SK-N-SH (cell line): ENCODE measurements around the gene DENND5B. TPM values are rescaled to one million over a fixed set of nuclear protein-coding genes. Genes with fewer than 3 reads are reported as not detected.

Source experiments
- CTCF ChIA-PET: fragments of 300-600, 350-600 bp; formaldehyde crosslinking; extraction: SDS; loops from one replicate; lab custom pipeline; 2021; lab: Yijun Ruan, JAX
- POLR2A ChIA-PET: fragments of 350-600 bp; sonication (Branson Sonifier 250); formaldehyde crosslinking; extraction: SDS; loops from one replicate; lab custom pipeline; 2020; ENCODE audit warnings: antibody characterized with exemption, inconsistent platforms; lab: Yijun Ruan, JAX
- DNase-seq: peaks from one replicate; pipeline ENCODE4 v3.0.0; 2012
- H2AFZ ChIP-seq: fragments of 200-600 bp; sonication (generic); 2 replicates; pipeline ENCODE4 v1.8.1; 2016; ENCODE audit warnings: antibody characterized with exemption, mild to moderate bottlenecking, low read depth
- H3F3A ChIP-seq: fragments of 200-600 bp; sonication (generic); replicated peaks from 2 replicates; pipeline ENCODE3; 2016; ENCODE audit warnings: antibody characterized with exemption, mild to moderate bottlenecking; ENCODE audit not compliant: insufficient read depth
- H3K27ac ChIP-seq, 2 experiments: fragments of 200-500 bp in 1 of 2; fragments of 200-600 bp in 1 of 2; sonication (Bioruptor generic) in 1 of 2; sonication (generic), shearing (Covaris generic) in 1 of 2; 2 replicates each; pipeline versions ENCODE4 v1.5.1 to v1.6.1; 2014 to 2016; ENCODE audit warnings: low read depth in 2 of 2, inconsistent platforms in 1 of 2, low read length in 1 of 2, mild to moderate bottlenecking in 1 of 2, mixed read lengths in 1 of 2
- H3K27me3 ChIP-seq: fragments of 200-600 bp; sonication (generic), shearing (Covaris generic); 2 replicates; pipeline ENCODE4 v1.6.1; 2016; ENCODE audit warnings: mixed run types; ENCODE audit not compliant: insufficient read depth
- H3K36me3 ChIP-seq, 2 experiments: fragments of 200-500 bp in 1 of 2; fragments of 200-600 bp in 1 of 2; sonication (Bioruptor generic) in 1 of 2; sonication (generic) in 1 of 2; replicated peaks in 1 of 2; 2 replicates each; pipeline versions ENCODE3 to v1.5.1; 2014 to 2016; ENCODE audit warnings: low read length in 1 of 2, mild to moderate bottlenecking in 1 of 2; ENCODE audit not compliant: insufficient read depth in 2 of 2, control insufficient read depth in 1 of 2
- H3K4me1 ChIP-seq, 2 experiments: fragments of 200-500 bp in 1 of 2; fragments of 200-600 bp in 1 of 2; sonication (Bioruptor generic) in 1 of 2; sonication (generic), shearing (Covaris generic) in 1 of 2; 2 replicates each; pipeline versions ENCODE4 v1.5.1 to v1.6.1; 2014 to 2016; ENCODE audit warnings: low read depth in 1 of 2, low read length in 1 of 2, mixed run types in 1 of 2; ENCODE audit not compliant: insufficient read depth in 2 of 2, control insufficient read depth in 1 of 2
- H3K4me2 ChIP-seq: fragments of 200-600 bp; sonication (generic), shearing (Covaris generic); 2 replicates; pipeline ENCODE4 v1.6.1; 2017; ENCODE audit warnings: mixed run types
- H3K4me3 ChIP-seq, 2 experiments: fragments of 200-500 bp in 1 of 2; fragments of 200-600 bp in 1 of 2; sonication (Bioruptor generic) in 1 of 2; sonication (generic), shearing (Covaris generic) in 1 of 2; 2 replicates each; pipeline versions ENCODE4 v1.5.1 to v1.8.1; 2014 to 2016; ENCODE audit warnings: low read depth in 2 of 2, inconsistent platforms in 1 of 2, low read length in 1 of 2, mild to moderate bottlenecking in 1 of 2, mixed read lengths in 1 of 2, moderate library complexity in 1 of 2
- H3K79me2 ChIP-seq: fragments of 200-600 bp; sonication (generic); 2 replicates; pipeline ENCODE4 v1.8.1; 2017; ENCODE audit warnings: mild to moderate bottlenecking; ENCODE audit not compliant: insufficient read depth
- H3K9ac ChIP-seq: fragments of 200-600 bp; sonication (generic); 2 replicates; pipeline ENCODE4 v1.6.1; 2017; ENCODE audit warnings: mixed run types
- H3K9me2 ChIP-seq: fragments of 200-600 bp; sonication (generic); 2 replicates; pipeline ENCODE4 v1.6.1; 2017; ENCODE audit warnings: mixed run types
- H3K9me3 ChIP-seq: fragments of 200-600 bp; sonication (generic); 2 replicates; pipeline ENCODE4 v1.6.1; 2017; ENCODE audit warnings: mixed run types, mild to moderate bottlenecking, moderate library complexity
- H4K20me1 ChIP-seq: fragments of 200-600 bp; sonication (generic); 2 replicates; pipeline ENCODE4 v1.6.1; 2017; ENCODE audit warnings: mild to moderate bottlenecking, mixed run types; ENCODE audit not compliant: insufficient read depth
- CHD2 ChIP-seq: fragments of 150-350 bp; IDR thresholded peaks from 2 replicates; pipeline ENCODE4 v1.6.1; 2018; ENCODE audit warnings: low read length; ENCODE audit not compliant: partially characterized antibody
- ELF1 ChIP-seq: IDR thresholded peaks from 2 replicates; pipeline ENCODE4 v1.4.0; 2012
- EP300 ChIP-seq, 2 experiments: IDR thresholded peaks; 2 replicates each; pipeline versions ENCODE4 v1.4.0 to v1.6.1; 2012; ENCODE audit warnings: borderline replicate concordance in 1 of 2, low read depth in 1 of 2, low read length in 1 of 2
- EZH2phosphoT487 ChIP-seq: fragments of 200-600 bp; sonication (generic); IDR thresholded peaks from 2 replicates; pipeline ENCODE4 v1.6.1; 2017; ENCODE audit warnings: low read depth, mixed run types, mild to moderate bottlenecking, antibody characterized with exemption, moderate library complexity, borderline replicate concordance
- FOSL2 ChIP-seq: IDR thresholded peaks from 2 replicates; pipeline ENCODE4 v1.4.0; 2012; ENCODE audit warnings: low read depth, mild to moderate bottlenecking, moderate library complexity, borderline replicate concordance
- FOXJ3 ChIP-seq: sonication (generic); formaldehyde crosslinking; IDR thresholded peaks from 2 replicates; pipeline ENCODE4 v1.5.1; 2020; ENCODE audit warnings: mild to moderate bottlenecking, missing genetic modification reagents
- GABPA ChIP-seq: IDR thresholded peaks from 2 replicates; pipeline ENCODE4 v1.4.0; 2012; ENCODE audit warnings: low read depth, mild to moderate bottlenecking
- JUND ChIP-seq: IDR thresholded peaks from 2 replicates; pipeline ENCODE4 v1.4.0; 2012
- MXI1 ChIP-seq: IDR thresholded peaks from 2 replicates; pipeline ENCODE4 v1.6.1; 2012; ENCODE audit warnings: mild to moderate bottlenecking, low read depth, low read length, improper control_type of control experiment
- POLR2AphosphoS5 ChIP-seq: IDR thresholded peaks from 2 replicates; pipeline ENCODE4 v1.6.1; 2012; ENCODE audit warnings: low read depth, low read length
- RAD21 ChIP-seq: IDR thresholded peaks from 2 replicates; pipeline ENCODE4 v1.6.1; 2012; ENCODE audit warnings: mild to moderate bottlenecking, low read length
- RCOR1 ChIP-seq: fragments of 150-350 bp; IDR thresholded peaks from 2 replicates; pipeline ENCODE4 v1.6.1; 2017; ENCODE audit warnings: antibody characterized with exemption, low read length
- RXRA ChIP-seq: IDR thresholded peaks from 2 replicates; pipeline ENCODE4 v1.4.0; 2012; ENCODE audit warnings: low read depth, mild to moderate bottlenecking, borderline replicate concordance
- SMC3 ChIP-seq: IDR thresholded peaks from 2 replicates; pipeline ENCODE4 v1.6.1; 2012; ENCODE audit warnings: low read depth, low read length, improper control_type of control experiment
- TAF1 ChIP-seq: IDR thresholded peaks from 2 replicates; pipeline ENCODE4 v1.6.1; 2012; ENCODE audit warnings: low read depth, mild to moderate bottlenecking, low read length, moderate library complexity, borderline replicate concordance
- TCF12 ChIP-seq: IDR thresholded peaks from 2 replicates; pipeline ENCODE4 v1.4.0; 2012
- USF1 ChIP-seq: IDR thresholded peaks from 2 replicates; pipeline ENCODE4 v1.4.0; 2012; ENCODE audit warnings: low read depth, borderline replicate concordance
- WGBS: methylation state at CpG from one replicate; pipeline ENCODE4 v1.1.6; 2017; ENCODE audit warnings: low lambda C conversion rate; 5-methylcytosine and 5-hydroxymethylcytosine counted together
- polyA plus RNA-seq, 3 experiments: library from polyadenylated mRNA; depleted of rRNA; stranded (reverse); fragments of >200 nt; gene quantifications; 2 replicates each; pipeline ENCODE4 v1.2.3, GENCODE V29; 2012
- TF ChIP-seq, protein P1 (sequence below): fragments of 200-600 bp; sonication (generic); IDR thresholded peaks from 2 replicates; pipeline ENCODE4 v1.6.1; 2017; ENCODE audit warnings: antibody characterized with exemption, mild to moderate bottlenecking, moderate library complexity
- TF ChIP-seq, protein P2 (sequence below): fragments of 150-350 bp; IDR thresholded peaks from 2 replicates; pipeline ENCODE4 v1.6.1; 2016; ENCODE audit warnings: mild to moderate bottlenecking, low read depth, low read length

The DENND5B gene
- polyA plus RNA-seq, 1 of the 3 experiments (the other 2 are of a cell fraction): 5.3 TPM

- Histone ChIP-seq H2AFZ (no peak overlapping the region), H3F3A (no peaks in the 10 kb centered on the region), H4K20me1 (no peaks in the 10 kb centered on the region), H3K36me3 (peaks cover 5 to 21% of the 10 kb centered on the region in 2 experiments), H3K27me3 (no peaks in the 10 kb centered on the region), H3K27ac (no peak overlapping the region), H3K9ac (no peak overlapping the region), H3K9me2 (no peaks in the 10 kb centered on the region), H3K4me3 (no peak overlapping the region), H3K4me2 (no peak overlapping the region), H3K4me1 (no peaks in the 10 kb centered on the region), H3K9me3 (no peaks in the 10 kb centered on the region), H3K79me2 (no peaks in the 10 kb centered on the region)
- 91% methylated on average over 2 of the region's 2 CpGs for WGBS
- CTCF ChIA-PET: interaction anchor here (0.6 to 1.3 kb wide), 2 partner anchors 16 to 42 kb away, joined by 4 read pairs; no protein-coding TSS in a partner anchor
- TF ChIP-seq FOXJ3 (no peak), TAF1 (no peak), SMC3 (no peak), POLR2AphosphoS5 (no peak), CHD2 (no peak), RAD21 (no peak), RCOR1 (no peak), EZH2phosphoT487 (no peak), USF1 (no peak), FOSL2 (no peak), GABPA (no peak), MXI1 (no peak)
- POLR2A ChIA-PET: no interaction called here
- DNase-seq: no peak
Measured at GRCh38 chr12:31444736-31445135, 146.2 kb downstream of the DENND5B start.

GRCh38 chr12:31440586-31440985 lies 150.3 kb downstream of the DENND5B start:
- DNase-seq: no peak
- no peak overlapping the region for H3K4me3 ChIP-seq
- H3K9me3 ChIP-seq: no peaks in the 10 kb centered on the region
- H3K4me2 ChIP-seq: no peak overlapping the region
- H3F3A ChIP-seq: no peaks in the 10 kb centered on the region
- no peak overlapping the region for H3K9ac ChIP-seq
- no peaks in the 10 kb centered on the region for H3K9me2 ChIP-seq
- no peak overlapping the region for H3K27ac ChIP-seq
- H3K79me2 ChIP-seq: no peaks in the 10 kb centered on the region
- H3K27me3 ChIP-seq: no peaks in the 10 kb centered on the region
- H3K4me1 ChIP-seq: no peaks in the 10 kb centered on the region
- TF ChIP-seq EP300 (IDR thresholded peaks at IDR 0.05; ENCODE audit: borderline replicate concordance in 1 of 2, low read depth in 1 of 2, low read length in 1 of 2) (no peak), ELF1 (no peak), TAF1 (no peak), JUND (no peak), MXI1 (no peak), TCF12 (no peak), RXRA (no peak)
- TF ChIP-seq, protein P1, sequence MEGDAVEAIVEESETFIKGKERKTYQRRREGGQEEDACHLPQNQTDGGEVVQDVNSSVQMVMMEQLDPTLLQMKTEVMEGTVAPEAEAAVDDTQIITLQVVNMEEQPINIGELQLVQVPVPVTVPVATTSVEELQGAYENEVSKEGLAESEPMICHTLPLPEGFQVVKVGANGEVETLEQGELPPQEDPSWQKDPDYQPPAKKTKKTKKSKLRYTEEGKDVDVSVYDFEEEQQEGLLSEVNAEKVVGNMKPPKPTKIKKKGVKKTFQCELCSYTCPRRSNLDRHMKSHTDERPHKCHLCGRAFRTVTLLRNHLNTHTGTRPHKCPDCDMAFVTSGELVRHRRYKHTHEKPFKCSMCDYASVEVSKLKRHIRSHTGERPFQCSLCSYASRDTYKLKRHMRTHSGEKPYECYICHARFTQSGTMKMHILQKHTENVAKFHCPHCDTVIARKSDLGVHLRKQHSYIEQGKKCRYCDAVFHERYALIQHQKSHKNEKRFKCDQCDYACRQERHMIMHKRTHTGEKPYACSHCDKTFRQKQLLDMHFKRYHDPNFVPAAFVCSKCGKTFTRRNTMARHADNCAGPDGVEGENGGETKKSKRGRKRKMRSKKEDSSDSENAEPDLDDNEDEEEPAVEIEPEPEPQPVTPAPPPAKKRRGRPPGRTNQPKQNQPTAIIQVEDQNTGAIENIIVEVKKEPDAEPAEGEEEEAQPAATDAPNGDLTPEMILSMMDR: no peak
- TF ChIP-seq, protein P2, sequence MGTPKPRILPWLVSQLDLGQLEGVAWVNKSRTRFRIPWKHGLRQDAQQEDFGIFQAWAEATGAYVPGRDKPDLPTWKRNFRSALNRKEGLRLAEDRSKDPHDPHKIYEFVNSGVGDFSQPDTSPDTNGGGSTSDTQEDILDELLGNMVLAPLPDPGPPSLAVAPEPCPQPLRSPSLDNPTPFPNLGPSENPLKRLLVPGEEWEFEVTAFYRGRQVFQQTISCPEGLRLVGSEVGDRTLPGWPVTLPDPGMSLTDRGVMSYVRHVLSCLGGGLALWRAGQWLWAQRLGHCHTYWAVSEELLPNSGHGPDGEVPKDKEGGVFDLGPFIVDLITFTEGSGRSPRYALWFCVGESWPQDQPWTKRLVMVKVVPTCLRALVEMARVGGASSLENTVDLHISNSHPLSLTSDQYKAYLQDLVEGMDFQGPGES: no peak
- WGBS: 100% methylated on average over 4 of the region's 4 CpGs
- ChIA-PET POLR2A (no interaction called here), CTCF (no interaction called here)
- H2AFZ ChIP-seq: no peak overlapping the region
- H4K20me1 ChIP-seq: no peaks in the 10 kb centered on the region
- H3K36me3 ChIP-seq: peaks cover 0 to 9% of the 10 kb centered on the region in 2 experiments
